Activated CD4-positive, alpha-beta memory T cell treated with anti-CD3 and anti-CD28 coated beads for 36 hours (primary cell): ENCODE results near the gene RPRD1B. TPM values are rescaled to one million over a fixed set of nuclear protein-coding genes. Genes with fewer than 3 reads are reported as not detected.

Source experiments
- CTCF ChIA-PET: fragments of 350-600 bp; sonication (Branson Sonifier 250); formaldehyde crosslinking; loops from one replicate; lab custom pipeline; 2021; ENCODE audit warnings: antibody characterized with exemption, inconsistent platforms; lab: Charles Lee
- POLR2A ChIA-PET: fragments of 350-600 bp; sonication (Branson Sonifier 250); formaldehyde crosslinking; loops from one replicate; lab custom pipeline; 2021; ENCODE audit warnings: antibody characterized with exemption; lab: Charles Lee
- DNase-seq: peaks from one replicate; pipeline ENCODE4 v3.0.0-alpha.2; 2020
- H3K27ac Mint-ChIP-seq: one replicate; pipeline ENCODE4 v1.8.0; 2021; ENCODE audit warnings: mixed read lengths
- H3K27me3 Mint-ChIP-seq: one replicate; pipeline ENCODE4 v1.8.0; 2021; ENCODE audit warnings: mixed read lengths
- H3K36me3 Mint-ChIP-seq: one replicate; pipeline ENCODE4 v1.8.0; 2021; ENCODE audit warnings: mixed read lengths
- H3K4me1 Mint-ChIP-seq: one replicate; pipeline ENCODE4 v1.8.0; 2021; ENCODE audit warnings: low read depth, mixed read lengths
- H3K4me3 Mint-ChIP-seq: one replicate; pipeline ENCODE4 v1.8.0; 2021; ENCODE audit warnings: mild to moderate bottlenecking, mixed read lengths
- H3K9me3 Mint-ChIP-seq: one replicate; pipeline ENCODE4 v1.8.0; 2021; ENCODE audit warnings: mixed read lengths
- intact Hi-C: fragments of 100-400 bp; cut with micrococcal nuclease; formaldehyde crosslinking; loops from one replicate; pipeline ENCODE4 v1.15.1; 2023
- total RNA-seq, 2 experiments: library from RNA; stranded (reverse); gene quantifications; one replicate each; pipeline ENCODE4 v1.2.3, GENCODE V29; 2021

Gene RPRD1B
- total RNA-seq, 2 experiments from 2014 or later = 26.2 to 28.9 TPM

- DNase-seq = no peak
- no peaks in the 10 kb centered on the region for H3K9me3 Mint-ChIP-seq
- peaks cover 19% of the 10 kb centered on the region for H3K4me1 Mint-ChIP-seq
- ChIA-PET CTCF (interaction anchor here (0.6 to 3.4 kb wide), 4 partner anchors 9 to 161 kb away, joined by 3 to 23 read pairs (median 12); no protein-coding TSS in a partner anchor), POLR2A (no interaction called here)
- H3K4me3 Mint-ChIP-seq = no peak overlapping the region
- no peaks in the 10 kb centered on the region for H3K27me3 Mint-ChIP-seq
- no peak overlapping the region for H3K27ac Mint-ChIP-seq
- peaks cover 33% of the 10 kb centered on the region for H3K36me3 Mint-ChIP-seq
- intact Hi-C loops = no loop called here
Observed at GRCh38 chr20:38061109-38061508, 27.6 kb downstream of the RPRD1B start.

GRCh38 chr20:38062890-38063289, 29.3 kb downstream of the RPRD1B start:
- Mint-ChIP-seq H3K4me3 (no peak overlapping the region), H3K4me1 (peaks cover 7% of the 10 kb centered on the region), H3K27me3 (no peaks in the 10 kb centered on the region), H3K27ac (no peak overlapping the region), H3K36me3 (peaks cover 44% of the 10 kb centered on the region), H3K9me3 (no peaks in the 10 kb centered on the region)
- DNase-seq = no peak
- CTCF ChIA-PET = interaction anchor here (3.3 to 3.4 kb wide), 2 partner anchors 11 to 159 kb away, joined by 20 to 23 read pairs; no protein-coding TSS in a partner anchor
- POLR2A ChIA-PET = interaction anchor here (0.9 kb wide), 1 partner anchor 18 kb away, joined by 3 read pairs; no protein-coding TSS in a partner anchor
- intact Hi-C loops = no loop called here

GRCh38 chr20:38063911-38064530, 30.5 kb downstream of the RPRD1B start:
- ChIA-PET POLR2A (no interaction called here), CTCF (interaction anchor here (1.8 kb wide), 1 partner anchor 9 kb away, joined by 8 read pairs; no protein-coding TSS in a partner anchor)
- Mint-ChIP-seq H3K4me3 (no peak overlapping the region), H3K27ac (no peak overlapping the region), H3K27me3 (no peaks in the 10 kb centered on the region), H3K36me3 (peaks cover 44% of the 10 kb centered on the region), H3K9me3 (no peaks in the 10 kb centered on the region), H3K4me1 (peaks cover 7% of the 10 kb centered on the region)
- intact Hi-C loops = no loop called here
- no peak for DNase-seq

GRCh38 chr20:38065764-38066375, 32.3 kb downstream of the RPRD1B start:
- no peak overlapping the region for H3K27ac Mint-ChIP-seq
- peaks cover 41% of the 10 kb centered on the region for H3K36me3 Mint-ChIP-seq
- no peak for DNase-seq
- no peaks in the 10 kb centered on the region for H3K9me3 Mint-ChIP-seq
- CTCF ChIA-PET = interaction anchor here (0.9 kb wide), 1 partner anchor 8 kb away, joined by 6 read pairs; no protein-coding TSS in a partner anchor
- POLR2A ChIA-PET = no interaction called here
- no peaks in the 10 kb centered on the region for H3K27me3 Mint-ChIP-seq
- intact Hi-C loops = no loop called here
- no peak overlapping the region for H3K4me3 Mint-ChIP-seq
- no peaks in the 10 kb centered on the region for H3K4me1 Mint-ChIP-seq

- H3K36me3 Mint-ChIP-seq = peaks cover 51% of the 10 kb centered on the region
- intact Hi-C loops = no loop called here
- no peaks in the 10 kb centered on the region for H3K27me3 Mint-ChIP-seq
- H3K4me1 Mint-ChIP-seq = no peaks in the 10 kb centered on the region
- no peaks in the 10 kb centered on the region for H3K9me3 Mint-ChIP-seq
- ChIA-PET CTCF (interaction anchor here (1.0 to 1.5 kb wide), 2 partner anchors 9 to 154 kb away, joined by 3 to 5 read pairs; no protein-coding TSS in a partner anchor), POLR2A (no interaction called here)
- DNase-seq = no peak
- no peak overlapping the region for H3K27ac Mint-ChIP-seq
- H3K4me3 Mint-ChIP-seq = no peak overlapping the region
Observed at GRCh38 chr20:38066969-38067716, 33.6 kb downstream of the RPRD1B start.

GRCh38 chr20:38067717-38068365, 34.3 kb downstream of the RPRD1B start:
- Mint-ChIP-seq H3K36me3 (peaks cover 58% of the 10 kb centered on the region), H3K27ac (no peak overlapping the region), H3K4me1 (peaks cover 2% of the 10 kb centered on the region), H3K9me3 (no peaks in the 10 kb centered on the region), H3K4me3 (no peak overlapping the region), H3K27me3 (no peaks in the 10 kb centered on the region)
- intact Hi-C loops = no loop called here
- ChIA-PET CTCF (interaction anchor here (1.0 to 1.5 kb wide), 2 partner anchors 10 to 153 kb away, joined by 3 to 5 read pairs; no protein-coding TSS in a partner anchor), POLR2A (no interaction called here)
- no peak for DNase-seq

- H3K4me1 Mint-ChIP-seq = peaks cover 16% of the 10 kb centered on the region
- ChIA-PET POLR2A (interaction anchor here (1.0 to 1.3 kb wide), 2 partner anchors 15 to 148 kb away, joined by 4 read pairs; no protein-coding TSS in a partner anchor), CTCF (interaction anchor here (0.6 to 7.1 kb wide), 36 partner anchors 7 to 508 kb away, joined by 3 to 119 read pairs (median 5); partner anchors contain the start of gene TTI1)
- H3K4me3 Mint-ChIP-seq = no peak overlapping the region
- H3K27ac Mint-ChIP-seq = no peak overlapping the region
- H3K9me3 Mint-ChIP-seq = no peaks in the 10 kb centered on the region
- no peak for DNase-seq
- no peaks in the 10 kb centered on the region for H3K27me3 Mint-ChIP-seq
- intact Hi-C loops = loop anchor here (5.0 kb wide), 2 partner anchors 94 to 149 kb away; partner anchors contain the start of gene TGM2
- peaks cover 45% of the 10 kb centered on the region for H3K36me3 Mint-ChIP-seq
Observed at GRCh38 chr20:38072898-38073297, 39.4 kb downstream of the RPRD1B start.

GRCh38 chr20:38073307-38074071, 39.9 kb downstream of the RPRD1B start:
- Mint-ChIP-seq H3K27ac (peak overlapping the region; percentile 2), H3K36me3 (peaks cover 48% of the 10 kb centered on the region), H3K4me3 (no peak overlapping the region), H3K4me1 (peaks cover 16% of the 10 kb centered on the region), H3K27me3 (no peaks in the 10 kb centered on the region), H3K9me3 (no peaks in the 10 kb centered on the region)
- peak; percentile 22 for DNase-seq
- ChIA-PET CTCF (interaction anchor here (0.6 to 7.1 kb wide), 37 partner anchors 8 to 509 kb away, joined by 3 to 119 read pairs (median 5); partner anchors contain the start of gene TTI1), POLR2A (interaction anchor here (1.0 to 1.3 kb wide), 2 partner anchors 16 to 148 kb away, joined by 4 read pairs; no protein-coding TSS in a partner anchor)
- intact Hi-C loops = loop anchor here (5.0 kb wide), 2 partner anchors 94 to 149 kb away; partner anchors contain the start of gene TGM2

GRCh38 chr20:38075161-38075998, 41.8 kb downstream of the RPRD1B start:
- Mint-ChIP-seq H3K9me3 (peaks cover 3% of the 10 kb centered on the region), H3K27me3 (no peaks in the 10 kb centered on the region), H3K4me3 (no peak overlapping the region), H3K36me3 (peaks cover 53% of the 10 kb centered on the region), H3K27ac (no peak overlapping the region), H3K4me1 (peaks cover 16% of the 10 kb centered on the region)
- ChIA-PET CTCF (interaction anchor here (1.2 to 7.1 kb wide), 4 partner anchors 13 to 148 kb away, joined by 3 to 119 read pairs (median 16); no protein-coding TSS in a partner anchor), POLR2A (interaction anchor here (0.6 kb wide), 1 partner anchor 704 kb away, joined by 3 read pairs; no protein-coding TSS in a partner anchor)
- intact Hi-C loops = no loop called here
- no peak for DNase-seq

- ChIA-PET CTCF (interaction anchor here (0.7 to 7.1 kb wide), 3 partner anchors 18 to 600 kb away, joined by 3 to 119 read pairs (median 28); no protein-coding TSS in a partner anchor), POLR2A (no interaction called here)
- peaks cover 52% of the 10 kb centered on the region for H3K36me3 Mint-ChIP-seq
- peaks cover 3% of the 10 kb centered on the region for H3K9me3 Mint-ChIP-seq
- H3K27me3 Mint-ChIP-seq = no peaks in the 10 kb centered on the region
- H3K27ac Mint-ChIP-seq = no peak overlapping the region
- no peak overlapping the region for H3K4me3 Mint-ChIP-seq
- intact Hi-C loops = no loop called here
- H3K4me1 Mint-ChIP-seq = peaks cover 16% of the 10 kb centered on the region
- no peak for DNase-seq
Observed at GRCh38 chr20:38076548-38076947, 43.0 kb downstream of the RPRD1B start.
